Parathyroid adenoma (tissue), 2 donors: ENCODE data around the gene ACSL5.
"Not testable (repeated sequence)": the region's sequence is repeated elsewhere in the genome, so short reads cannot be mapped to it uniquely, and the experiment has no call there.

Experiments used
- H2AFZ ChIP-seq: fragments of 300-600 bp; sonication (generic); one replicate; pipeline ENCODE4 v1.7.0; 2017; ENCODE audit warnings: antibody characterized with exemption, mild to moderate bottlenecking
- H3K27ac ChIP-seq: fragments of 300-600 bp; sonication (generic); one replicate; pipeline ENCODE4 v1.7.0; 2017
- H3K27me3 ChIP-seq: fragments of 300-600 bp; sonication (generic); one replicate; pipeline ENCODE4 v1.7.0; 2017; ENCODE audit warnings: low read length; ENCODE audit not compliant: control insufficient read depth, insufficient read depth
- H3K36me3 ChIP-seq: fragments of 300-600 bp; sonication (generic); one replicate; pipeline ENCODE4 v1.7.0; 2017; ENCODE audit warnings: low read length; ENCODE audit not compliant: control insufficient read depth, insufficient read depth
- H3K4me1 ChIP-seq: fragments of 300-600 bp; sonication (generic); one replicate; pipeline ENCODE4 v1.7.0; 2017; ENCODE audit warnings: control low read depth
- H3K4me2 ChIP-seq: fragments of 300-600 bp; sonication (generic); one replicate; pipeline ENCODE4 v1.7.0; 2017; ENCODE audit warnings: low read length
- H3K4me3 ChIP-seq: fragments of 300-600 bp; sonication (generic); one replicate; pipeline ENCODE4 v1.7.0; 2017; ENCODE audit warnings: low read depth, low read length
- H3K79me2 ChIP-seq: fragments of 300-600 bp; sonication (generic); one replicate; pipeline ENCODE4 v1.7.0; 2017; ENCODE audit warnings: control low read depth
- H3K9ac ChIP-seq: fragments of 300-600 bp; sonication (generic); one replicate; pipeline ENCODE4 v1.7.0; 2017; ENCODE audit warnings: mild to moderate bottlenecking
- H3K9me3 ChIP-seq: fragments of 300-600 bp; sonication (generic); one replicate; pipeline ENCODE4 v1.7.0; 2017; ENCODE audit warnings: low read length; ENCODE audit not compliant: control insufficient read depth
- CTCF ChIP-seq: fragments of 300-600 bp; sonication (generic); IDR thresholded peaks from one replicate; pipeline ENCODE4 v1.7.0; 2017; ENCODE audit warnings: antibody characterized with exemption, mild to moderate bottlenecking
- donor health status: primary hyperparathyroidism.

Gene ACSL5

GRCh38 chr10:112395809-112396530 lies 22.1 kb downstream of the ACSL5 start:
- no peaks in the 10 kb centered on the region for H3K36me3 ChIP-seq
- H2AFZ ChIP-seq, result no peak overlapping the region
- no peak overlapping the region for H3K9ac ChIP-seq
- no peaks in the 10 kb centered on the region for H3K4me1 ChIP-seq
- no peaks in the 10 kb centered on the region for H3K9me3 ChIP-seq
- H3K79me2 ChIP-seq, result no peaks in the 10 kb centered on the region
- H3K27me3 ChIP-seq, result no peaks in the 10 kb centered on the region
- TF ChIP-seq CTCF, result no peak
- no peak overlapping the region for H3K27ac ChIP-seq
- no peak overlapping the region for H3K4me3 ChIP-seq
- H3K4me2 ChIP-seq, result no peak overlapping the region

DNA sequence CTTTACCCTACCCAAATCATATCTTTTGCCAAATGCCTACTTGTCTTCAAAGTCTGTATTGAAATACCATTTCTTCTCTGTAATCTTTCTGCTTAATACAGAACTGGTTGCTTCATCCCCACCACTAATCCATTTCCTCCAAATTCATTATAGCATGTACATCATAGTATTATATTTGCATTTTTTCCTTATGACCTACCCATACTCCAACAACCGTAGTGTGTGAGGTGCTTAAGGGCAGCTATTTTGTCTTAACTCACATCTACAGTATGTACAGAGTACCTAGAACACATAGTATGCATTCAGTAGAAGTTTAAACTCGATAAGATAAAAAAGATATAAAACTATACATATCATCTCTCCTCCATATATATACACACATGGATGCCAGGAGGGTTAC lies 23.7 kb downstream of the ACSL5 start:
- no peak overlapping the region for H3K27ac ChIP-seq
- H3K9ac ChIP-seq, result no peak overlapping the region
- H2AFZ ChIP-seq, result no peak overlapping the region
- no peaks in the 10 kb centered on the region for H3K79me2 ChIP-seq
- no peaks in the 10 kb centered on the region for H3K27me3 ChIP-seq
- no peaks in the 10 kb centered on the region for H3K4me1 ChIP-seq
- no peaks in the 10 kb centered on the region for H3K9me3 ChIP-seq
- no peak overlapping the region for H3K4me2 ChIP-seq
- H3K4me3 ChIP-seq, result no peak overlapping the region
- no peaks in the 10 kb centered on the region for H3K36me3 ChIP-seq
- no peak for TF ChIP-seq CTCF

DNA sequence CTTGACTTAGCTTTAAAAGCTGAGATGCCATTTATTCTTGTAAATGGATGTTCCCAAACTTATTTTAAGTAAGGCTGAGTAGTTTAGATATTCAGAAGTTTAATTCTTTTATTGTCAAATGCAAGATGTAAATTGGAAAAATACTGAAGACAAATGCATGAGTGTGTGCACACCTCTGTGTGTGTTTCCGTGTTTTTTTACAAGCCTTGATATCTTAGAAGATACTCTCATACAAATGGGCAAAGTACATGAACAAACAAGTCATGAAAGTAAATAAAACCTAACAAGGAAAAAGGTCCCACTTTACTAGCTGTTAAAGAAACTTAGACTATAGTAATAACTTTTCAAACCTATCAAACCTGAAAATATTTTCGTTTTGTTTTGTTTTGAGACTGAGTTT lies 29.0 kb downstream of the ACSL5 start:
- H3K27ac ChIP-seq, result no peak overlapping the region
- no peak overlapping the region for H2AFZ ChIP-seq
- H3K79me2 ChIP-seq, result no peaks in the 10 kb centered on the region
- TF ChIP-seq CTCF, result no peak
- H3K4me2 ChIP-seq, result no peak overlapping the region
- H3K9me3 ChIP-seq, result no peaks in the 10 kb centered on the region
- H3K9ac ChIP-seq, result no peak overlapping the region
- H3K4me1 ChIP-seq, result no peaks in the 10 kb centered on the region
- H3K36me3 ChIP-seq, result no peaks in the 10 kb centered on the region
- H3K27me3 ChIP-seq, result no peaks in the 10 kb centered on the region
- H3K4me3 ChIP-seq, result no peak overlapping the region

- no peaks in the 10 kb centered on the region for H3K36me3 ChIP-seq
- no peak overlapping the region for H2AFZ ChIP-seq
- no peak overlapping the region for H3K4me2 ChIP-seq
- H3K4me3 ChIP-seq, result no peak overlapping the region
- H3K9me3 ChIP-seq, result no peaks in the 10 kb centered on the region
- H3K79me2 ChIP-seq, result no peaks in the 10 kb centered on the region
- H3K4me1 ChIP-seq, result no peaks in the 10 kb centered on the region
- no peak overlapping the region for H3K9ac ChIP-seq
- no peak for TF ChIP-seq CTCF
- H3K27ac ChIP-seq, result no peak overlapping the region
- no peaks in the 10 kb centered on the region for H3K27me3 ChIP-seq
Measured at GRCh38 chr10:112404617-112405016, 30.7 kb downstream of the ACSL5 start.

DNA sequence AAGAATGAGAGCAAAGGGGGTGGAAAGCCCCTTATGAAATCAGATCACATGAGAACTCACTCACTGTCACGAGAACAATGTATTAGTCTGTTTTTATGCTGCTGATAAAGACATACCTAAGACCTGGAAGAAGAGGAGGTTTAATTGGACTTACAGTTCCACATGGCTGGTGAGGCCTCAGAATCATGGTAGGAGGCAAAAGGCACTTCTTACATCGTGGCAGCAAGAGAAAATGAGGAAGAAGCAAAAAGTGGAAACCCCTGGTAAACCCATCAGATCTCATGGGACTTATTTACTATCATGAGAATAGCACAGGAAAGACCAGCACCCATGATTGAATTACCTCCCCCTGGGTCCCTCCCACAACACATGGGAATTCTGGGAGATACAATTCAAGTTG lies 32.9 kb downstream of the ACSL5 start:
- H3K4me2 ChIP-seq, H3K27me3 ChIP-seq, H3K9me3 ChIP-seq, H3K9ac ChIP-seq, H3K79me2 ChIP-seq, H3K4me3 ChIP-seq, H3K36me3 ChIP-seq, H2AFZ ChIP-seq, H3K27ac ChIP-seq, H3K4me1 ChIP-seq: not testable (repeated sequence)
